ENCODE measurements around the gene UBQLN4. TPM values are rescaled to one million over a fixed set of nuclear protein-coding genes. Genes with fewer than 3 reads are reported as not detected.

Gene UBQLN4
- total RNA-seq, 4 donors from 2014 or later: 19.8 to 31.0 (median 26.9) TPM

GRCh38 chr1:156082309-156083091 lies 28.9 kb upstream of the UBQLN4 start, which contains the start of gene MEX3A:
Gene MEX3A (minus strand): TSS chr1:156082465. CDS start chr1:156081998, 467 bp downstream.
- H3K4me3 ChIP-seq (ENCODE audit: low read depth, poor library complexity, severe bottlenecking): peak within 1 kb of the TSS; percentile 57
- no peak for TF ChIP-seq CTCF (IDR thresholded peaks at IDR 0.05)
- no peak for TF ChIP-seq POLR2A (IDR thresholded peaks at IDR 0.05)
- peak; percentile 69 to 96 for DNase-seq (ENCODE audit: low spot score in 2 of 2)
- intact Hi-C loops (cut with DNase I; ENCODE audit: low total_unique reads): no loop called here
- 0 to 1% methylated on average over 49 to 58 of the region's 62 CpGs for WGBS, 2 donors

- intact Hi-C loops (cut with DNase I; ENCODE audit: low total_unique reads): no loop called here
- WGBS, 2 donors: 0 to 3% methylated on average over 7 to 8 of the region's 10 CpGs
Measured at GRCh38 chr1:156081917-156082308, 28.3 kb upstream of the UBQLN4 start.

GRCh38 chr1:156081180-156081916 lies 27.8 kb upstream of the UBQLN4 start:
- DNase-seq (ENCODE audit: low spot score in 2 of 2): no peak
- WGBS, 2 donors: 8 to 10% methylated on average over 30 to 49 of the region's 61 CpGs
- intact Hi-C loops (cut with DNase I; ENCODE audit: low total_unique reads): no loop called here
- no peak for TF ChIP-seq CTCF (IDR thresholded peaks at IDR 0.05)
- TF ChIP-seq POLR2A (IDR thresholded peaks at IDR 0.05): no peak
- H3K4me3 ChIP-seq (ENCODE audit: low read depth, poor library complexity, severe bottlenecking): peak overlapping the region; percentile 57

More at GRCh38 chr1:156081917-156082308, 28.3 kb upstream of the UBQLN4 start:
- H3K4me3 ChIP-seq (ENCODE audit: low read depth, poor library complexity, severe bottlenecking): peak overlapping the region; percentile 57
- DNase-seq (ENCODE audit: low spot score in 2 of 2): no peak
- no peak for TF ChIP-seq CTCF (IDR thresholded peaks at IDR 0.05)
- no peak for TF ChIP-seq POLR2A (IDR thresholded peaks at IDR 0.05)

GRCh38 chr1:156080863-156081179 lies 27.2 kb upstream of the UBQLN4 start:
- DNase-seq (ENCODE audit: low spot score in 2 of 2): no peak
- intact Hi-C loops (cut with DNase I; ENCODE audit: low total_unique reads): no loop called here
- WGBS, 2 donors: 41 to 53% methylated on average over 4 of the region's 4 CpGs
- H3K4me3 ChIP-seq (ENCODE audit: low read depth, poor library complexity, severe bottlenecking): no peak overlapping the region
- TF ChIP-seq CTCF (IDR thresholded peaks at IDR 0.05) (no peak), POLR2A (IDR thresholded peaks at IDR 0.05) (no peak)

- no peak for DNase-seq (ENCODE audit: low spot score in 2 of 2)
- 61 to 69% methylated on average over 8 of the region's 8 CpGs for whole genome bisulfite sequencing, 2 donors
Measured at GRCh38 chr1:156080241-156080862, 26.8 kb upstream of the UBQLN4 start.

More at GRCh38 chr1:156080241-156080862, 26.8 kb upstream of the UBQLN4 start:
- no peak overlapping the region for H3K4me3 ChIP-seq (ENCODE audit: low read depth, poor library complexity, severe bottlenecking)
- intact Hi-C loops (cut with DNase I; ENCODE audit: low total_unique reads): no loop called here
- TF ChIP-seq CTCF (IDR thresholded peaks at IDR 0.05) (no peak), POLR2A (IDR thresholded peaks at IDR 0.05) (no peak)
